ENCODE measurements around the gene KRTAP2-1.

- TF ChIP-seq CTCF (conservative IDR thresholded peaks at IDR 0.05; ENCODE audit: low read depth, low read length) (no peak), EZH2 (IDR thresholded peaks at IDR 0.05; ENCODE audit: low read length, unreplicated experiment) (no peak), EZH2phosphoT487 (IDR thresholded peaks at IDR 0.05; ENCODE audit: borderline replicate concordance, low read length) (no peak)
Measured at GRCh38 chr17:41009301-41009760, 37.8 kb downstream of the KRTAP2-1 start.

All from PC-3 (cell line).